Activated naive CD4-positive, alpha-beta T cell (primary cell): ENCODE measurements around the gene MGRN1.

Experiments
- DNase-seq, 4 experiments: peaks; one replicate each; lab custom pipeline; 2025; lab: John Stamatoyannopoulos, UW

MGRN1 gene

GRCh38 chr16:4675864-4676786, 51.5 kb downstream of the MGRN1 start:
- DNase-seq = peak in 2 of 4 experiments; percentile 27 to 46

GRCh38 chr16:4676831-4677230, 52.2 kb downstream of the MGRN1 start:
- DNase-seq = no peak

- DNase-seq = no peak
Observed at GRCh38 chr16:4677390-4677789, 52.8 kb downstream of the MGRN1 start.

- DNase-seq = no peak
Observed at GRCh38 chr16:4677994-4678393, 53.4 kb downstream of the MGRN1 start.

DNA sequence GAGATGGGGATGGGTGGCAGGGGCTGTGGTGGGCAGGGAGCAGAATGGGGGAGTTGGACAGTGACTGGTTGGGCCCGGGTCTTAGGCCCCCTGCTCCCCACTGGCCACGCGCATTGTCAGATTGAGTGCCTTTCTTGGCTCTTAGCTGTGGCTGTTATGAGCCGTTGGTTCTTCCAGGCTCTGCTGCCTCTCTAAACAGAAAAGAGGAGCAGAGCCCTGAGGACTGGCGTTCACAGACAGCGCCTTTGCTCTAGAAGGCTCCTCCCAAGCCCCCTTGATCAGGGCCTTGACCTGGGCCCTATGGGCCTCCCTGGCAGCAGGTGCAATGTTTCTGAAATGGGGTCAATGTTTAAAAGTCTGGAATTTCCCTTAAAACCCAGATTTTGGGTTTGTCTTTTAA, 54.0 kb downstream of the MGRN1 start:
- DNase-seq = no peak

GRCh38 chr16:4679156-4679849, 54.7 kb downstream of the MGRN1 start:
- DNase-seq = no peak

DNA sequence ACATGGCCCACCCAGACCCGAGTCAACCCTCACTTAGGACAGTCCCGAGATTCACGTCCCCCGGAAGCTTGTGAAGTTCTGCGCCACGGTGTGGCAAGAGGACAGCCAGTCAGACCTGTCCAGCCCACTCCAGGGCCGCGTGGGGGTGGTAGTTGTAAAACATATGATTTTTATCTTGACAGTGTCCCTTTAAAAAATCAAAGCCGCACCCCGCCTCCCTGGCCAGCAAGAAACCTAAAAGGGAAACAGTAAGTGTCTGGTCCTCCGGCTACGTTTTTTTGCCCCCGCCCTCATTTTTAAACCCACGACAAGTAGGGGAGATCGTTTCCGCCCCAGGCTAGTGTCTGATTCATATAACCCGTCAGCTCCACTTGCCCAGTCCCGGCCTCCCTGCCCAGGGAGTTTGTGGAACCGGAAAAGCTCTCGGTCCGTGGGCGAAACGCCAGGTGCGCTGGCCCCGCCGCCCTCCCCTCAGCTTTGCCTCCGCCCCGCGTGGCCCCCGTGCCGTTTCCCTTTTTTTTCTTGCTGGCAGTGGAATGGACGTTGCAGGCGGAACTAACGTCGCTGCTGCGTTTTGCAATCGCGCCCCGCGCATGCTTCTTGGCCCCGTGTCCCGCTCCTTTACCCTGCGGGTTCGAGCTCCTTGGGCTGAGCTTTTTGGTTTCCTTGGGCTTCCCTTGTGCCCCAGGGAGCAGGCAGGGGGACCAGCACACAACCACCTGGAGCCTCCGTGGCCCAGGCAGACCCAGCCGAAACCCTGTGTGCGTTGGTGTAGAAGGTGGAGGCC, 55.4 kb downstream of the MGRN1 start:
- no peak for DNase-seq

DNA sequence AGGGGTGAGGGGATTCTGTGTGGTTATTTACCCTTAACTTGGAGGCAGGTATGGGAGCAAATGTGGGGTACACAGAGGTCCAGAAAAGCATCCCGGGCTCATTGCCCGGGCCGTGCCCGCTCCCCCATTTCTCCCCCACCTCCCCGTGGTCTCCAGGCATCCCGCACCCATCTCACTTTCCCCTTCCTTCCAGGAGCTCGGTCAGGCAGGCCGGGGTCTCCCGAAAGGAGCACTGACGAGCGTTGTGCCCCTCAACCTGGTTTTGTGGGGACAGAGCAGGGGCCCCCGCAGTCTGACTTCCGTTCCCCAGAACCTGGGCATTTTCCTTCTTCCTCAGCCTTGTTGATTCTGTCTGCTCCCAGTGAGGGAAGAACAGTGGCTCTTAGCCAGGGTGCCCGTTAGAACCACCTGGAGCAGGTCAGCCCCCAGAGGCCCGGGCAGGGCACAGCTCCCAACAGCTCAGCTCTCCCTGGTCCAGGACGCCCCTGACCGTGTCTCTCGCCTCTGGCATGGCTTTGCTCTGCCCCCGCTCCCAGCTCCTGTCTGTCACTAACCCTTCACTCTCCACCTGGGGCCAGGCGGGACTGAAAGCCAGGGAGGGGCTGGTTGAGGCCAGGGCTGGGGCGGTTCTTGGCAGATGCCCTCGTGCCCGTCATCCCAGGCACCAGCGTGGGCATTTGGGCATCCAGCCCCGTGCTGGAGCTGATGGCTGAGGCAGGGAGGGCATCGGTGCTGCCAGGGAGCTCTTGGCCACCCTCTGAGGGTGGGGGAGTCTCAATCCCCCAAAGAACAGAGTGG, 56.2 kb downstream of the MGRN1 start:
- DNase-seq = no peak

GRCh38 chr16:4681471-4682083, 57.0 kb downstream of the MGRN1 start:
- no peak for DNase-seq

- DNase-seq = no peak
Observed at GRCh38 chr16:4682084-4682591, 57.5 kb downstream of the MGRN1 start.

DNA sequence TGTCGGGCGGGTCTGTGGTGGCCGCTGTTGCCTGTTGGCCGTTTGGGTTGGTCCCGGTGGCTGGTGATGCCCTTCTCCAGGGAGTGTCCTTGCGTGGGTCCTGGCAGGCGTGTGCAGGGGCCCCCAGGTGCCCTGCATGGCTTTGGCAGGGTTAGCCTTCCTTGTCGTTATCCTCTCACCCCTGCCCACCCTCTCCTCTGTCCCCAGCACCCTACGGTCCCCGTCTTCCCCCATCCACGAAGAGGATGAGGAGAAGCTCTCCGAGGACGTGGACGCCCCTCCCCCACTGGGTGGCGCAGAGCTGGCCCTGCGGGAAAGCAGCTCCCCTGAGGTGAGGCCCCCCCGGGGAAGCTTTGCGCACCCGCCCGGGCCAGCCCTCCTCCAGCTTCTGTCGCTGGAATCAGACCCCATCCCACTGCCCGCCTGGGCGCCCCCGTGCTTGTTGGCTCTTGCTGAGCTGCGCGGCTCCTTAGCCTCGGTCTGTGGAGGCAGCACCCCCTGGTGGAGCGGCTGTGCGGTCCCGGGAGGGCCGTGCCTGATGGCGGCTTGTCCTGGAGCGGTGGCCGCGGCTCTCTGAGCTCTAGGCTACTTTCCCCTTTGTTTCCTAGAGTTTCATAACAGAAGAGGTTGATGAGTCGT, 58.1 kb downstream of the MGRN1 start:
- DNase-seq = peak in 1 of 4 experiments; percentile 26

- no peak for DNase-seq
Observed at GRCh38 chr16:4683255-4684057, 58.8 kb downstream of the MGRN1 start.

DNA sequence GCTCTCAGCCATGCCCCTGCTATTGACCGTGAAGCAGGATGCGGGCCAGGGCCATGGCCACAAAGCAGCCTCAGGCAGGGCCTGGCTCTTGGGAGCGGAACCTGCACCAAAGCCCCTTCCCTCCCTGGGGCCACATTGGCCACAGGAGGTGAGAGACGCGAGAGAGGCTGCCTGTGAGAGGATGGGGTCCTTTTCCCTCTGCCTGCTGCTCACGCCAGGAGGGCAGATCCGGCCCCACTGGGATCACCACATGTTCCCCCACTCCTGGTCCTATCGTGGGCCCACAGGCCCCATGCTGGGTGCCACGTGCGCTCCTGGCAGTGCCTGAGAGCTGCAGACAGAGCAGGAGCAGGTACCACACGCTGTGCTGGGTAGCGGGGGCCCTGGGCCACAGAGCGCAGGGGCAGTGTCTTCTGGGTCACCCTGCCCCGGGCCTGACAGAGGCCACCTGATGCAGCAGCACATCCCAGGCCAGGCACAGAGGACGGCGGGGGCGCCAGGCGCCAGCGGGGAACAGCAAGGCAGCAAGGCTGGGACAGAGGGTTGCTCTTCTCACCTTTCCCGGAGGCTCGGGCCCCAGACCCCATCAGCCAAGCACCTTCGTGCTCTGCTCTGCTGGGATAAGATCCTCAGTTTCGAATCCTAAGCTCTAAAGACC, 59.6 kb downstream of the MGRN1 start:
- no peak for DNase-seq

DNA sequence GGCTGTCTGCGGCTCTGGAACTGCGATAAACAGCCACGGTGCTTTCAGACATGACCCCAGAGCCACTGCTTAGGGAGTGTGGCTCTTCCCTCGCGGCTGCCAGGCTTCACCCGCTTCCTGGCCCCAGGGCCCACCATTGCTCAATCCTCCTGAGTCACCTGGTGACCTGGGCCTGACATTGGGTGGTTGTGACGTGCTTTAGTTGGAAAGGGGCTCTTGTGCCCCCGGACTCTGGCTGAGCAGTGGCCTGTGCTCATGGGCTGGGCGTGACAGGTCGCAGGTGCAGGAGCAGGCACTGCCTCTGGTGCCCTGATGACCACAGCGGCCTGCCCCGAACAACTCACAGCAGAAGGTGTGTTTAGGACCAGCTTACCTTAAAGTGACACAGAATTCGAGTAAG, 60.1 kb downstream of the MGRN1 start:
- DNase-seq = no peak

DNA sequence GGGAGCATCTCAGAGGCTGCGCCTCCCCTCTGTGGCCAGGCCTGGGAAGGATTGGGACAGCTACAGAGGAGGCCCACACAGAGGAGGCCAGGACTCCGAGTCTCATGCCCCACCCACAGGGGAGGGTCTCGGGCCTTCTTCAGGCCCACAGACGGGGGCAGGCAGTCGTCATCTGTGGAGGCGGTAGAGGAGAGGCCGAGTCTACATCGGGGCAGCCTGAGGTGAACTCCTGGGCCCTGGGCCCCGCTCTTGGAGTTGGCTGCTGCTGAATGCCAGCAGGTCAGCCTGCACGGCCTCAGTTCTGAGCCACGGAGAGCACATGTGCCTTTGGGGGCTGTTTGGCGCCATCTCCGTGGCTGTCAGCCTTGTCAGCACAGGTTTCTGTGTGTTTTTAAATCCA, 60.7 kb downstream of the MGRN1 start:
- DNase-seq = no peak

DNA sequence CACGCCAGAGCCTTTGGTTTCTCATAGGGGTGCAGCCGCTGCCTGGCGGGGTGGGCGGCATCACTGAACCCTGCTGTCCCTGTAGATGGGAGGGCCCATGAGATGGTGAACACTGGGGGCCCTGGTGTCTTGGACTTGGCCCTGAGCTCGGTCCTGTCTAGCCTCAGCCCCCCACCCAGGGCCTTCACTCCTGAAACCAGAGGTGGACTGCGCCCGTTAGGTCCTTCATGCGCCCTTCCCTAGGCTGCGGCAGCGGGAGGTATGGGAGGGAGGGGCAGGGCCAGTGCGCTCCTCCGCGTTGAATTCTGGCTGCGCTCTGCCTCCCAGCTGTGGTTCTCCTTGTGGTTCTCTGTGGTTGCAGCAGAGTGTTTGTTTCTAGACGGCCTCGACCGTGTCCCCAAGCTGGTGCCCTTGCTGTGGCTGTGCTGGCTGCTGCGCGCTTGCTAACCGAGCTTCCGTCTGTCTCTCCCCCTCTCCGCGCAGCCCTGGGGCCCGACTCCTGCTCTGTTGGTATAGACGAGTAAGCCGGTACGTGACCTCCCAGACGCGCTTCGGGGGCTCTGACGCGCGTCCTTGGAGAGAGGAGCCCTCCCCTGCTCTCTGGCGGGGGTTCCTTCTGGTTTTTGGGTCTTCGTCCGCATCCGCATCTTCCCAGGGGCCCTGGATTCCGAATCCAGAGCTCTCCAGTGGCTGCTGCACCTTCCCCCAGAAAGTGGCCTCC, 61.3 kb downstream of the MGRN1 start:
- DNase-seq = no peak

DNA sequence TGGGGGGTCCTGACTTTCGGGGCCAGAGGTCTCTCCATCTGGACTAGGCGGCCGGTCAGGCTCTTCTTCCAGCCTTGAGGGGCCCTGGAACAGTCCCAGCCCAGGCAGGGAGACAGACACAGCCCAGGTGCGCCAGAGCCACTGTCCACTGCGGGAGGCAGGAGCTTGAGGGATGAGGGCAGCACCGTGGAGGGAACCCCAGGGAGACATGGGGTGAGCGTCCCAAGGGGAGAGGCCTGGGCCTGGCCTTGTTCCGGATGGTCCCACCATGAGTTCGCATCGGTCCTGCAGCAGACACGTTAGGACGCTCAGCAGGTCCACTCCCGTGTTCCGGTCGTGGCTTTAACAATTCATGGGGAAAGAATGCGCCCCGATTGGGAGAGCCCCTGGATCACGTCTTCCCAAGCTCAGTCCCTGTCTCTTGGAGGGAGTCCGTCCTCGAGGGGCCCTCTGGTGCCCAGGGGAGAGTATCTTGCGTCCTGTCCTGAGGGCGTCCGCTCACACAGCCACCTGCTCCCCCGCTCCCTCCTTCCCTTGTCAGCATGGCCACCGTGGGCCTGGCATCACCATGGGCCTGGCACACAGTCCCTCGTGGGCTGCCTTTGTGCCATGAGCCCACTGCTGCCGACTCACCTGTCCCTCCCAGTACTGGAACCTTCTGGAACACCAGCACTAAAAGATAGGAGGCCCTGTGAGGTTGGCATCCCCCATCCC, 62.0 kb downstream of the MGRN1 start:
- DNase-seq = no peak

GRCh38 chr16:4687416-4687815, 62.8 kb downstream of the MGRN1 start:
- DNase-seq = no peak
